GM04503 (cell line): Measurements from ENCODE around the gene GLMP.

Experiments used
- DNase-seq: peaks from one replicate; pipeline ENCODE4 v3.0.0-alpha.2; 2012; ENCODE audit warnings: low read depth

The GLMP gene

DNA sequence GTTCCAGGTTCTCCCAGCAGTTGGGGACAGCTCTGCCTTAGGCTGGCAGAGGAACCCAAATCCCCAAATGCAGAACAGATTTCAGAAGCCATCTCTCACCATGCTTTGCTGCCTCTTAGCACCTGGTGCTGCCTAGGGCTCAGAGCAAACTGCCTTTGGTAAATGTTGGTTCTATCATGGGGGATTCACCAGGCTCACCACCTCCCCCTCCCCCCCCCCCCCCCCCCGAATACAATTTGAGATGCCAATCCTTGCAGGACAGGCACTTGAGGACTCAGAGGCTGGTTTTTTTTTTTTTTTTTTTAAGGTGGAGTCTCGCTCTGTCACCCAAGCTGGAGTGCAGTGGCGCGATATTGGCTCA lies 47.2 kb downstream of the GLMP start:
- no peak for DNase-seq

- DNase-seq, result no peak
Observed at GRCh38 chr1:156247460-156248322, 47.8 kb downstream of the GLMP start, which contains the start of gene PAQR6. Gene PAQR6 (minus strand): TSS chr1:156248056. CDS start chr1:156246731, 1,325 bp downstream.

GRCh38 chr1:156246781-156247459 lies 48.6 kb downstream of the GLMP start:
- DNase-seq, result no peak

- DNase-seq, result no peak
Observed at GRCh38 chr1:156246241-156246780, 49.2 kb downstream of the GLMP start.

DNA sequence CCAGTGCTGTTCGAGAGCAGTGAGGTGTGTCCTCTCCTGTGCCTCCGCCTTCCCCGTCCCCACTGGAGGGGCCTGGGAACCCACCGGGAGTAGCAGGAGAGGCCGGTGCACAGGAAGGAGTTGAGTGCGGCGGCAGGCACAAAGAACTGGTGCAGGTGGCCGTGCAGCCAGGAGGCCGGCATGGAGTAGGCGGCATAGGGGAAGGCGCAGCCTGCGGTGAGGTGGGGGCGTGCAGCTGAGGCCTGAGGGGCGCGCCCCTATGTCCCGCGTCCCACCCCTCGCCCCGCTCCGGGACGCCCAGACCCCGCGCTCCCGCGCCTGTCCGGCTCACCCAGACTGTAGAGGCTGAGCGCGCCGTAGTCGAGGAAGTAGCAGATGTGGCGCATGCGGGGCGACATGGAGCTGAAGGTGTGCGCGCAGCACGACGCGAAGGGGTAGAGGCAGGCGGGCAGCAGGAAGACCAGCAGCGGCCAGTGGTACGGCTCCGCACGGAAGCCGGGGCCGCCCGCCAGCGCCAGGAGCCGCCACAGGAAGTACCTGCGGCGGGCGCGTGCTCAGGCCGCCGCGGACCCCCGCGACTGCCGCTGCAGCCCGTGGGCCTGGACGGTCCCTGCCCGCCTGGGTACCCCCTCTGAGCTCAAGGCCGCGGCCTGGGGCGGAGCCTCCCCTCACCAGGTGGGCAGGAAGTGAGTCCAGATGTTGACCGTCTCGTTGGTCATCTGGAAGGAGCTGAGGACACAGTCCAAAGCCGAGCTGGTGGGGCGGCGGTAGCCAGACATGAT lies 49.8 kb downstream of the GLMP start:
- no peak for DNase-seq

- DNase-seq, result no peak
Observed at GRCh38 chr1:156244712-156245111, 50.8 kb downstream of the GLMP start.

GRCh38 chr1:156244126-156244525 lies 51.4 kb downstream of the GLMP start:
- no peak for DNase-seq

- no peak for DNase-seq
Observed at GRCh38 chr1:156242738-156243137, 52.7 kb downstream of the GLMP start.
